ENCODE results near the gene CYBC1. TPM values are rescaled to one million over a fixed set of nuclear protein-coding genes. Genes with fewer than 3 reads are reported as not detected.

Gene CYBC1
- total and polyA plus RNA-seq, 9 donors: 34.0 to 101 (median 58.6) TPM

- Histone ChIP-seq H3K27ac (no peak overlapping the region), H3K4me1 (ENCODE audit: insufficient read depth) (peaks cover 9% of the 10 kb centered on the region), H3K9me3 (no peaks in the 10 kb centered on the region), H3K27me3 (no peaks in the 10 kb centered on the region), H3K4me3 (no peak overlapping the region), H3K36me3 (no peaks in the 10 kb centered on the region)
- TF ChIP-seq POLR2A (IDR thresholded peaks at IDR 0.05) (no peak), CTCF (IDR thresholded peaks at IDR 0.05) (no peak), EP300 (IDR thresholded peaks at IDR 0.05) (no peak)
- intact Hi-C loops (cut with DNase I): no loop called here
- WGBS, 3 donors: 67 to 81% (median 77%) methylated on average over 28 of the region's 28 CpGs
- no peak for DNase-seq
Measured at GRCh38 chr17:82442643-82443464, 7.7 kb downstream of the CYBC1 start.

GRCh38 chr17:82441691-82442487 lies 8.7 kb downstream of the CYBC1 start:
- TF ChIP-seq EP300 (IDR thresholded peaks at IDR 0.05): no peak
- no peak for TF ChIP-seq POLR2A (IDR thresholded peaks at IDR 0.05)
- no peak for TF ChIP-seq CTCF (IDR thresholded peaks at IDR 0.05)
- no peak overlapping the region for H3K27ac ChIP-seq
- no peak overlapping the region for H3K4me3 ChIP-seq
- 75 to 82% (median 79%) methylated on average over 24 to 27 of the region's 27 CpGs for WGBS, 3 donors
- no peaks in the 10 kb centered on the region for H3K27me3 ChIP-seq
- H3K9me3 ChIP-seq: no peaks in the 10 kb centered on the region
- DNase-seq: no peak
- H3K4me1 ChIP-seq (ENCODE audit: insufficient read depth): peaks cover 9% of the 10 kb centered on the region
- intact Hi-C loops (cut with DNase I): no loop called here
- H3K36me3 ChIP-seq: no peaks in the 10 kb centered on the region

GRCh38 chr17:82440991-82441627 lies 9.4 kb downstream of the CYBC1 start:
- WGBS, 3 donors: 36 to 54% (median 39%) methylated on average over 17 of the region's 17 CpGs
- DNase-seq: peak in 1 of 5 donors; percentile 51
- H3K4me3 ChIP-seq: no peak overlapping the region
- peaks cover 9% of the 10 kb centered on the region for H3K4me1 ChIP-seq (ENCODE audit: insufficient read depth)
- H3K9me3 ChIP-seq: no peaks in the 10 kb centered on the region
- H3K36me3 ChIP-seq: no peaks in the 10 kb centered on the region
- no peak overlapping the region for H3K27ac ChIP-seq
- intact Hi-C loops (cut with DNase I): no loop called here
- TF ChIP-seq EP300 (IDR thresholded peaks at IDR 0.05) (no peak), CTCF (IDR thresholded peaks at IDR 0.05) (no peak), POLR2A (IDR thresholded peaks at IDR 0.05) (no peak)
- no peaks in the 10 kb centered on the region for H3K27me3 ChIP-seq

- TF ChIP-seq EP300 (IDR thresholded peaks at IDR 0.05) (no peak), POLR2A (IDR thresholded peaks at IDR 0.05) (no peak), CTCF (IDR thresholded peaks at IDR 0.05) (no peak)
- H3K27ac ChIP-seq: no peak overlapping the region
- intact Hi-C loops (cut with DNase I): no loop called here
- H3K4me3 ChIP-seq: no peak overlapping the region
- no peaks in the 10 kb centered on the region for H3K27me3 ChIP-seq
- H3K4me1 ChIP-seq (ENCODE audit: insufficient read depth): peaks cover 9% of the 10 kb centered on the region
- H3K36me3 ChIP-seq: no peaks in the 10 kb centered on the region
- 70 to 83% (median 74%) methylated on average over 22 of the region's 22 CpGs for WGBS, 3 donors
- DNase-seq: no peak
- no peaks in the 10 kb centered on the region for H3K9me3 ChIP-seq
Measured at GRCh38 chr17:82440469-82440981, 10.0 kb downstream of the CYBC1 start.
